ENCODE measurements around the gene AMFR.

The AMFR gene

GRCh38 chr16:56362057-56362655 is 63.2 kb downstream of the AMFR start:
- DNase-seq = no peak

- no peak for DNase-seq
Measured at GRCh38 chr16:56360117-56361008, 65.0 kb downstream of the AMFR start.

- DNase-seq = no peak
Measured at GRCh38 chr16:56357765-56358322, 67.5 kb downstream of the AMFR start.

- no peak for DNase-seq
Measured at GRCh38 chr16:56357241-56357764, 68.0 kb downstream of the AMFR start.

- DNase-seq = peak; percentile 55
Measured at GRCh38 chr16:56356276-56357240, 68.8 kb downstream of the AMFR start.

GRCh38 chr16:56355786-56356275 is 69.5 kb downstream of the AMFR start:
- DNase-seq = no peak

GRCh38 chr16:56355221-56355620 is 70.1 kb downstream of the AMFR start:
- no peak for DNase-seq

GRCh38 chr16:56354746-56355145 is 70.6 kb downstream of the AMFR start:
- no peak for DNase-seq

- no peak for DNase-seq
Measured at GRCh38 chr16:56354016-56354415, 71.3 kb downstream of the AMFR start.

- DNase-seq = no peak
Measured at GRCh38 chr16:56353054-56353921, 72.1 kb downstream of the AMFR start.

GRCh38 chr16:56352351-56353053 is 72.8 kb downstream of the AMFR start:
- DNase-seq = no peak

- no peak for DNase-seq
Measured at GRCh38 chr16:56351481-56351880, 73.9 kb downstream of the AMFR start.

- DNase-seq = no peak
Measured at GRCh38 chr16:56350491-56351405, 74.6 kb downstream of the AMFR start.

- DNase-seq = no peak
Measured at GRCh38 chr16:56349711-56350161, 75.6 kb downstream of the AMFR start.

GRCh38 chr16:56349086-56349415 is 76.3 kb downstream of the AMFR start:
- no peak for DNase-seq

- no peak for DNase-seq
Measured at GRCh38 chr16:56348168-56349085, 76.9 kb downstream of the AMFR start.

GRCh38 chr16:56347670-56348069 is 77.7 kb downstream of the AMFR start:
- DNase-seq = no peak

GRCh38 chr16:56347166-56347565 is 78.2 kb downstream of the AMFR start:
- no peak for DNase-seq
